ENCODE results near the gene WRAP73. TPM values are rescaled to one million over a fixed set of nuclear protein-coding genes. Genes with fewer than 3 reads are reported as not detected.

Gene WRAP73
- total RNA-seq, 1 donor from 2014 or later = 21.8 TPM

DNA sequence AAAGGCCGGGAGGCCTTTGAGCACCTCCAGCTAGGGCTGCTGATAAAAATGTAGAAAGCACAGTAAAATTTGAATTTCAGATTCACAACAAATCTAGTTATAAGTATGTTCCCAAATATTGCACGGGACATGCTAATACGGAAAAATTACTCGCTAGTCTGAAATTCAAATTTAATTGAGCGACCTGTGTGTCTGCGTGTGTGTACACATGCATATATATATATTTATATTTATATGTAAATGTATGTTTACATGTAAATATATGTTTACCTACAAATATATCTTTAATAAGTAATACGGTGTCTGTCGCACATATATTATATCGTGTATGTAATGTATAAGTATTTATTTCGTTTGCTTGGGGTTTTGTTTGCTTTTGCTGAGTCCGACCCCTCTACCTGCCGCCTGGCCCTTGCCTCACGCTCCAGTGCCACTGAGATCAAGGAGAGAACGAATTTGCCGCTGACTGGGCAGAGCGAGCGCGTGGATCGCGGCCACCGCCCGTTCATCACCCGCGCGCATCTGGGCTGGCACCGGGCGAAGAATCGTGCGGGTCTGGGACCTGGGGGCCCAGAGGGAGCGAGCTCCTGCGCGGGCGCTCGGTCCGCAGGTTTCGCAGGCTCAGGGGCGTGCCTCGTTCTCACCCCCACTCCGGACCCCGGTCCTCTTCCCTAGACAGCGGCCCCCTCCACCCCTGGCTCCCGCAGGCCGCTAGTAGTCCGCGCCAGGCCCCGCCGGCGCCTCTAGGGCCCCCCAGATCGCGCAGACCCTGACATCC, 534 bp upstream of the WRAP73 start:
- DNase-seq (ENCODE audit: low read depth) = no peak

DNA sequence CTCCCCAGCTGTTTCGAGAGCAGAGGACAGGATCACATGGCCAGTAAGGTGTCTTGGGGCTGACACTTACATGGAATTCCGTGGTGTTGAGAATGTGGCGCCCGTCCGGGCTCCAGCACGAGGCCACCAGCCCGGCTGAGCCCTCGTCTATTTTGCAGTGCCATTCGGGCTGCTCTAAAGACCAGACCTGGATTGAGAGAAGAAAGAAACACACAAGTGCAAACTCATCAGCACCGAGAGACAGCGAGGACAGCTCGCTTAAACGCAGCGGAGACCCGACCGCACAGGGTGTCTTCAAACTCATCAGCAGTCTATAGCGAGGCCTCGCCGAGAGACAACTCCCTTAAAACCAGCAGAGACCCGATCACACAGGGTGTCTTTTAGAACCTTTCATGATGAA, 3.3 kb downstream of the WRAP73 start:
- DNase-seq (ENCODE audit: low read depth) = no peak

GRCh38 chr1:3645666-3646355, 4.1 kb downstream of the WRAP73 start:
- no peak for DNase-seq (ENCODE audit: low read depth)

- no peak for DNase-seq (ENCODE audit: low read depth)
These were observed 4.7 kb downstream of the WRAP73 start for GRCh38 chr1:3645247-3645646.

- DNase-seq (ENCODE audit: low read depth) = no peak
These were observed 5.6 kb downstream of the WRAP73 start for GRCh38 chr1:3644273-3644672.

DNA sequence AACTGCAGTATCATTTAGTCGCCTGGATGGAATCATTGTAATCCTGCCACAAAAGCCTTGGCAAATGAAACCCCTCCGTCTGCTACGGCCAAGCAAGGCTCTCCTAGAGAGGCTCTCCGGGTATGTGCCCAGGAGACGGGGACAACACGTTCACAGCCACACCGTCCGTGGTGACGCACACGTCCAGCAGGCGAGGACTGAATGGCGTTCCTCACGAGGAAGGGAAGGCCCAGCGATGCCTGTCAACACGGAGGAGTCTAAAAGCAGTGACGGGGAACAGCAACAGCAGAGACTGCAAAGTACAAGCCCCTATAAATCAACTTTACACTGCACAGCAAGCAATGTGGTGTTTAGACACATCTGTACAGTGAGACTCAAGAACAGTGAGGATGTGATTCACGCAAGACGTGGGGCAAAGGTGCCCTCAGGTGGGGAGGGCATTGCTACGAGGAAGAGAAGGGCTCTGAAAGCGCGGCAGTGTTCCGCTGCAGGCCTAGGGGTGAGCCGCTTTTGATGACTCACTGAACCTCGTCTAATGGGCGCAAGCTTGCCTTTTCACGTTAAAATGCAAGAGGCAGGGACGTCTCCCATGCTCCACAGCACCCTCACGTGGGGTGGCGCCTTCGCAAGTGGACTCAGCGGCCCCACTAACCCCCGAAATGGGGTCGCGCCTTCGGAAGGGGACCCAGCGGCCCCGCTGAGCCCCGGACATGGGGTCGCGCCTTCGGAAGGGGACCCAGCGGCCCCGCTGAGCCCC, 6.8 kb downstream of the WRAP73 start:
- DNase-seq (ENCODE audit: low read depth) = no peak

DNA sequence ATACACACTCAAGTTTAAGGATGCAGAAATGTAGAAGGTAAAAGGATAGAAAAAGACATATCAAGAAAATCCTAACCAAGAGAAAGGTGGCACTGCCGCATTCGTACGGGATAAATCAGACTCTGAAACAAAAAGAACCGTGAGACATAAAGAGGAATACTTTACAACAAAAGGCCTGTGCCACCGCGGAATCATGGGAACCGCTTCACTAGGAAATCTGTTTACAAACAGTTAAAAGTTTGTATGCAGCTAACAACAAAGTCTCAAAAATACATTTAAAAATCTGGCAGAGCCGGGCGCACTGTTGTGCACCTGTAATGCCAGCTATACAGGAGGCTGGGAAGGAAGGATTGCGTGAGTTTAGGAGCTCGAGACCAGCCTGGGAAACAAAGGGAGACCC, 8.1 kb downstream of the WRAP73 start:
- no peak for DNase-seq (ENCODE audit: low read depth)

DNA sequence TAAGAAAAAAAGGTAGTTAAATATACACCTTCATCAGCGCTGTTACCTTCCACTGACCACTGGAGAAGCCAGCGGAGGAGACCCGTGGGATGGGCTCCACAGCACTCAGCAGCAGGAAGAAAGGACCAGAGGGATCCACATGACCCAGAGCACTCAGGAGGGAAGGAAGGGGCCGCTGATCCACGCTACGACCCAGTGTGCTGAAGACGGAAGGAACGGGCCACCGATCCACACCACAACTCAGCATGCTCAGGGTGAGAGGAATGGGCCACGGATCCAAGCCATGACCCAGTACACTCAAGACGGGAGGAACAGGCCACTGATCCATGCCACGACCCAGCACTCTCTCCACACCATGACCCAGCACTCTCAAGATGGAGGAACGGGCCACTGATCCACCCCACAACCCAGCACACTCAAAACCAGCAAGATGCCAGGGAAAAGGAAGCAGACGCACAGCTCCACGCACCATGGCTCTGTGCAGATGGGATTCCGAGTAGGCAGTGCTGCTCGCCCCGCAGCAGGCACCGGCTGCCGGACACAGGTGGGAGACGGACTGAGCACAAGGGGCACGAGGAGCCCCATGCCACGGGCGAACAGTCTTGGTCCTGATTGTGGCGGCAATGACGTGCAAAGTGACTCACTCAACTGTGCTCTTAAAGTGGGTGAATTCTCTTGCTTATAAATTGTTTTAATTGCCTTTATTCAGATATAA, 8.7 kb downstream of the WRAP73 start:
- no peak for DNase-seq (ENCODE audit: low read depth)

DNA sequence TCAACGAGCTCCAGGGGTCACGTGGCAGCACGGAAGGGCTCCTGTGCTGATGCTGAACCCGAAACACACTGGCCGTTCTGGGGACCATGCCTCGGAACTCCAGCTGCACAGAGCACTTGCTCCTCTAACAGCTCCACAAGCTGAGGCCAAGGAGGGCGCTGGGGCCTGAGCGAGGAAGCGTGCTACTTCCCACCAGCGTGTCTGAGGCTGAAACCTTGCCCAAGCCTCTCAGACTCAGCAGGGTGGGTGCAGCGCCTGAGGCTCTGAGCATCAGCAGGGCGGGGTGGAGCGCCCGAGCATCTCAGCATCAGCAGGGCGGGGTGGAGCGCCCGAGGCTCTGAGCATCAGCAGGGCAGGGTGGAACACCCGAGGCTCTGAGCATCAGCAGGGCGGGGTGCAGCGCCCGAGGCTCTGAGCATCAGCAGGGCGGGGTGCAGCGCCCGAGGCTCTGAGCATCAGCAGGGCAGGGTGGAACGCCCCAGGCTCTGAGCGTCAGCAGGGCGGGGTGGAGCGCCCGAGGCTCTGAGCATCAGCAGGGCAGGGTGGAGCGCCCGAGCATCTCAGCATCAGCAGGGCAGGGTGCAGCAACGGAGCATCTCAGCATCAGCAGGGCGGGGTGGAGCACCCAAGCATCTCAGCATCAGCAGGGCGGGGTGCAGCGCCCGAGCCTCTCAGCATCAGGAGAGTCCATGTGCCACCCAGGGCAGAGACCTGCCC, 9.6 kb downstream of the WRAP73 start:
- DNase-seq (ENCODE audit: low read depth) = no peak

GRCh38 chr1:3639397-3639911, 10.4 kb downstream of the WRAP73 start:
- no peak for DNase-seq (ENCODE audit: low read depth)

- DNase-seq (ENCODE audit: low read depth) = no peak
These were observed 11.2 kb downstream of the WRAP73 start for GRCh38 chr1:3638676-3639075.

DNA sequence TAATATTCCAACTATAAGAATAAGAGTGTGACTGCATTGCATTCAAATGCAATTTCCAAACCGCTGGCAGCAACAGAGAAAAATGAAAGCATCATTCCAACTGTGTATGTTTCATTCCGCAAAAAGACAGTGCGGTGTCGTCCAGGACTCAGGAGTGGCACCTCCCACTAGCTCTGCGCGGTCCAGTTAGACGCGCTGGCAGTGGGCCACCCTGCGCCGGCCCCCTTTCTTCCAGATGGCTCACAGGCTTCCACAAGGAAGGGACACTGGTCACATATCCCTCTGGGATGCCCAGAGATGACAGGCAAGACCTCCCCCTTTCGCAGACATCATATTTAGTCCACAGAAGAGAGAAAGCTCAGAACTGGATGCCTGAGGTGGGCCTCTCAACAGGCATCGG, 11.9 kb downstream of the WRAP73 start:
- no peak for DNase-seq (ENCODE audit: low read depth)

DNA sequence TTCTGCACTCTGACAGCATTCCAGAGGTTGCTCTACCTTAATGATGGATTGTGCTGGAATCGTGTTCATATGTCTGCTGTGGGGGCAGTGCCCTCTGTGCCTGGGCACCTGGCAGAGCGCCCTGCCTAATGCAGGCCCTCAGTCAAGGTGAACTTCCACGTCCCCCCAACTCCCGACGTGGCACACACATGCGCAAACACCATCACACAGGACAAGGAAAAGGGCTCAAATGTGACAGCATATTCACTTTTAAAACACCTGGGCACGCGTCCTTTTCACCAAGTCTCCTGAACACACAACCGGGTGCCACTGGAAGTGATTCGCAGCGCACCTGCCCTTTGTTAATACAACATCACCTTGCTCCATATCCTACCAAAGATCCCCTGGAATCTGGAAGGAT, 13.4 kb downstream of the WRAP73 start:
- DNase-seq (ENCODE audit: low read depth) = no peak

- DNase-seq (ENCODE audit: low read depth) = no peak
These were observed 13.8 kb downstream of the WRAP73 start for GRCh38 chr1:3636080-3636479.

GRCh38 chr1:3634059-3634800, 15.7 kb downstream of the WRAP73 start:
- no peak for DNase-seq (ENCODE audit: low read depth)

GRCh38 chr1:3633344-3634058, 16.4 kb downstream of the WRAP73 start:
- DNase-seq (ENCODE audit: low read depth) = no peak

GRCh38 chr1:3632716-3633343, 17.1 kb downstream of the WRAP73 start:
- no peak for DNase-seq (ENCODE audit: low read depth)

DNA sequence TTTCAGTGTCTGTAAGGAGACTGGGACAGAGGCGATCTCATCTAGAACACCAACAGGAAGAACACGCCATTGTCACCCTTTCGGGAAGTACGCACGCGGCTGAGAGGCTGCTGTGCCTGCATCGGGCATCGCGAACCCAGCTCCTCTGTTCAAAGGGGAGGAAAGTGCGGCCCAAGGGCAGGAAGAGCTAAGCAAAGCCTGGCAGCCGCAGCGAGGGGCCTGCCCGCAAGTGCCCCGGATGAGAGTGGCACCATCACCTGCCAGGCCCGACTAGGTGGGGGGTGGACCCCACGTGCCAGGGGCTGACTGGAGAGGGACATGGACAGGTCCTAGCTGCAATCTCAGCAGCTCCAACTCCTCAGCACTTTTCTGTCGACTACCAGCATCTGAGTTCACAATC, 17.6 kb downstream of the WRAP73 start:
- no peak for DNase-seq (ENCODE audit: low read depth)

All from renal cortical epithelial cell (primary cell).